Activated naive CD4-positive, alpha-beta T cell treated with anti-CD3 and anti-CD28 coated beads, Interleukin-2, amount 10 ng/mL, durations not matched to agents 7 days and 5 days (primary cell): ENCODE data around the gene CACNA2D3.

Experiments
- CTCF ChIA-PET: fragments of 350-600 bp; sonication (Branson Sonifier 250); formaldehyde crosslinking; loops from one replicate; lab custom pipeline; 2021; ENCODE audit warnings: antibody characterized with exemption; lab: Charles Lee
- DNase-seq: peaks from one replicate; pipeline ENCODE4 v3.0.0-alpha.2; 2020
- H3K27ac Mint-ChIP-seq: one replicate; pipeline ENCODE4 v1.8.0; 2021; ENCODE audit warnings: mild to moderate bottlenecking, moderate library complexity, mixed read lengths
- H3K27me3 Mint-ChIP-seq: one replicate; pipeline ENCODE4 v1.8.0; 2021; ENCODE audit warnings: mild to moderate bottlenecking, mixed read lengths
- H3K36me3 Mint-ChIP-seq: one replicate; pipeline ENCODE4 v1.8.0; 2021; ENCODE audit warnings: mixed read lengths
- H3K4me1 Mint-ChIP-seq: one replicate; pipeline ENCODE4 v1.8.0; 2021; ENCODE audit warnings: mixed read lengths
- H3K4me3 Mint-ChIP-seq: one replicate; pipeline ENCODE4 v1.8.0; 2021; ENCODE audit warnings: mild to moderate bottlenecking, moderate library complexity, mixed read lengths
- H3K9me3 Mint-ChIP-seq: one replicate; pipeline ENCODE4 v1.8.0; 2021; ENCODE audit warnings: mixed read lengths

The CACNA2D3 gene

DNA sequence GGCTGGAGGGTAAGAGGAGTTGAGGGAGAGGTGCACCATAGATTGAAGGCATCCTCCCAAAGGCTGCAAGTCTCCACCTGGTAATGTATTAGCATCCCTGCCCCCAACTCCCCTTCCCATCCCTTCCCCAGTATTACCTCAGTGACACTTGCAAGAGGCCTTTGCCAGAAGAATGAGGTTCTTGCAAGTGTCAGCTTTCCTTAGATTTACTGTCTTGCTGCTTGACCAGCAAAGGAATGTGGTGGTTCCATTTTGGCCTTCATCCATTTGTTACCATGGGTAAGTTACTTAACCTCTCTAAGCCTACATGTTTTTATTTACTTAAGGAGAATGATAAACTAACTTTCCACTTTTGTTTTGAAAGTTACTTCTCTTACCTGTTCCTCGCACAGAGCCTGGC, 696.6 kb downstream of the CACNA2D3 start:
- Mint-ChIP-seq H3K27me3 (no peaks in the 10 kb centered on the region), H3K4me3 (no peak overlapping the region), H3K4me1 (no peaks in the 10 kb centered on the region), H3K9me3 (no peaks in the 10 kb centered on the region), H3K27ac (no peak overlapping the region), H3K36me3 (no peaks in the 10 kb centered on the region)
- DNase-seq = no peak
- CTCF ChIA-PET = no interaction called here

GRCh38 chr3:54819946-54820345, 697.6 kb downstream of the CACNA2D3 start:
- CTCF ChIA-PET = no interaction called here
- Mint-ChIP-seq H3K4me3 (no peak overlapping the region), H3K36me3 (no peaks in the 10 kb centered on the region), H3K4me1 (no peaks in the 10 kb centered on the region), H3K27ac (no peak overlapping the region), H3K9me3 (no peaks in the 10 kb centered on the region), H3K27me3 (no peaks in the 10 kb centered on the region)
- DNase-seq = no peak

GRCh38 chr3:54822206-54822605, 699.9 kb downstream of the CACNA2D3 start:
- H3K27ac Mint-ChIP-seq = no peak overlapping the region
- no peak for DNase-seq
- H3K4me3 Mint-ChIP-seq = no peak overlapping the region
- H3K36me3 Mint-ChIP-seq = no peaks in the 10 kb centered on the region
- H3K9me3 Mint-ChIP-seq = no peaks in the 10 kb centered on the region
- CTCF ChIA-PET = no interaction called here
- H3K4me1 Mint-ChIP-seq = no peaks in the 10 kb centered on the region
- H3K27me3 Mint-ChIP-seq = no peaks in the 10 kb centered on the region

- CTCF ChIA-PET = no interaction called here
- Mint-ChIP-seq H3K4me1 (no peaks in the 10 kb centered on the region), H3K27ac (no peak overlapping the region), H3K9me3 (no peaks in the 10 kb centered on the region), H3K36me3 (no peaks in the 10 kb centered on the region), H3K4me3 (no peak overlapping the region), H3K27me3 (no peaks in the 10 kb centered on the region)
- DNase-seq = no peak
These were observed 703.9 kb downstream of the CACNA2D3 start for GRCh38 chr3:54826251-54826691.

- H3K4me3 Mint-ChIP-seq = no peak overlapping the region
- no peaks in the 10 kb centered on the region for H3K27me3 Mint-ChIP-seq
- no peaks in the 10 kb centered on the region for H3K4me1 Mint-ChIP-seq
- H3K36me3 Mint-ChIP-seq = no peaks in the 10 kb centered on the region
- CTCF ChIA-PET = no interaction called here
- no peak overlapping the region for H3K27ac Mint-ChIP-seq
- no peaks in the 10 kb centered on the region for H3K9me3 Mint-ChIP-seq
- DNase-seq = no peak
These were observed 704.8 kb downstream of the CACNA2D3 start for GRCh38 chr3:54827056-54827687.

- no peaks in the 10 kb centered on the region for H3K27me3 Mint-ChIP-seq
- H3K36me3 Mint-ChIP-seq = no peaks in the 10 kb centered on the region
- no peaks in the 10 kb centered on the region for H3K9me3 Mint-ChIP-seq
- H3K4me3 Mint-ChIP-seq = no peak overlapping the region
- no peak overlapping the region for H3K27ac Mint-ChIP-seq
- CTCF ChIA-PET = no interaction called here
- no peak for DNase-seq
- H3K4me1 Mint-ChIP-seq = no peaks in the 10 kb centered on the region
These were observed 705.4 kb downstream of the CACNA2D3 start for GRCh38 chr3:54827776-54828175.

DNA sequence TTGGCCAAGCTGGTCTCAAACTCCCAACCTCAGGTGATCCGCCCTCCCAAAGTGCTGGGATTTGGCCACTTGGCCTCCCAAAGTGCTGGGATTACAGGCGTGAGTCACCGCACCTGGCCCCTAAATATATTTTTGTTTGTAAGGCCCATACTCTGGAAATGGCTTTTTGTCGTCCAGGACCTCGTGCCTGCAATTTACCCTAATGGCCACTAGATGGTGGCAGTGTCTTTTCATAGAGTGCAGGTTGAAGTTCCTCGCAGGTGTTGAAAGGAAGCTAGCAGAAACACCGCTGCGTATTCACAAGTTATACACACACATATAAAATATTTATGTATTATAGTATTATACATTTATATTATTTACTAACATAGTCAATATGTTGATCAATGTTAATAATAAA, 708.3 kb downstream of the CACNA2D3 start:
- no peak overlapping the region for H3K4me3 Mint-ChIP-seq
- CTCF ChIA-PET = interaction anchor here (0.9 to 1.2 kb wide), 3 partner anchors 24 to 1136 kb away, joined by 3 read pairs; no protein-coding TSS in a partner anchor
- no peaks in the 10 kb centered on the region for H3K27me3 Mint-ChIP-seq
- H3K36me3 Mint-ChIP-seq = no peaks in the 10 kb centered on the region
- H3K4me1 Mint-ChIP-seq = no peaks in the 10 kb centered on the region
- H3K27ac Mint-ChIP-seq = no peak overlapping the region
- H3K9me3 Mint-ChIP-seq = no peaks in the 10 kb centered on the region
- DNase-seq = peak; percentile 25

- no peak overlapping the region for H3K4me3 Mint-ChIP-seq
- H3K36me3 Mint-ChIP-seq = no peaks in the 10 kb centered on the region
- H3K27ac Mint-ChIP-seq = no peak overlapping the region
- CTCF ChIA-PET = interaction anchor here (0.9 to 1.2 kb wide), 3 partner anchors 23 to 1136 kb away, joined by 3 read pairs; no protein-coding TSS in a partner anchor
- DNase-seq = no peak
- no peaks in the 10 kb centered on the region for H3K27me3 Mint-ChIP-seq
- no peaks in the 10 kb centered on the region for H3K4me1 Mint-ChIP-seq
- no peaks in the 10 kb centered on the region for H3K9me3 Mint-ChIP-seq
These were observed 708.8 kb downstream of the CACNA2D3 start for GRCh38 chr3:54831112-54831511.

- CTCF ChIA-PET = no interaction called here
- Mint-ChIP-seq H3K9me3 (peaks cover 1% of the 10 kb centered on the region), H3K4me1 (no peaks in the 10 kb centered on the region), H3K4me3 (no peak overlapping the region), H3K27ac (no peak overlapping the region), H3K36me3 (no peaks in the 10 kb centered on the region), H3K27me3 (no peaks in the 10 kb centered on the region)
- DNase-seq = no peak
These were observed 710.5 kb downstream of the CACNA2D3 start for GRCh38 chr3:54832876-54833275.

GRCh38 chr3:54835701-54836100, 713.3 kb downstream of the CACNA2D3 start:
- H3K4me1 Mint-ChIP-seq = no peaks in the 10 kb centered on the region
- no peak overlapping the region for H3K27ac Mint-ChIP-seq
- DNase-seq = no peak
- H3K36me3 Mint-ChIP-seq = no peaks in the 10 kb centered on the region
- peaks cover 1% of the 10 kb centered on the region for H3K9me3 Mint-ChIP-seq
- no peaks in the 10 kb centered on the region for H3K27me3 Mint-ChIP-seq
- CTCF ChIA-PET = no interaction called here
- no peak overlapping the region for H3K4me3 Mint-ChIP-seq

GRCh38 chr3:54836871-54837270, 714.5 kb downstream of the CACNA2D3 start:
- no peaks in the 10 kb centered on the region for H3K27me3 Mint-ChIP-seq
- CTCF ChIA-PET = no interaction called here
- no peak overlapping the region for H3K4me3 Mint-ChIP-seq
- H3K27ac Mint-ChIP-seq = no peak overlapping the region
- no peaks in the 10 kb centered on the region for H3K36me3 Mint-ChIP-seq
- H3K4me1 Mint-ChIP-seq = no peaks in the 10 kb centered on the region
- DNase-seq = no peak
- H3K9me3 Mint-ChIP-seq = peaks cover 1% of the 10 kb centered on the region

DNA sequence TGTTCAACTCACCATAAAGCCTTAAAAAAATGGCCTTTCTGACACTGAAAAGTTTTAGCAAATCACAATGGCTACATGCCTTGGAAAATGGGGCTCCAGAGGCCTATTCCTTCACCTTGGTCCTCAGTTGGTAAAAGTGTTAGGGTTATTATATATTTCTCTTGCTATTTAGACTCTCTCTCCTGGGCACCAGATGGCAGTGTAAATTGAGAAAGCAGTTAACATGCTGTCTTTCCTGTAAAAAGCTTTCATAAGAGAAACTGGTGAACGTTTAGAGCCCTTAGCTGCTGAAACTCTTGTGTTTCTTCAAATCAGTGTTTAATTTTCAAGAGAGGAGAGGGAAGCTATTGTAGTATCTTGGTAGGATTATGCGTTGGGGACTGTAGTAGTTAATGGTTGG, 715.6 kb downstream of the CACNA2D3 start:
- CTCF ChIA-PET = no interaction called here
- Mint-ChIP-seq H3K4me3 (no peak overlapping the region), H3K27me3 (no peaks in the 10 kb centered on the region), H3K36me3 (no peaks in the 10 kb centered on the region), H3K9me3 (peaks cover 1% of the 10 kb centered on the region), H3K4me1 (no peaks in the 10 kb centered on the region), H3K27ac (no peak overlapping the region)
- DNase-seq = no peak

DNA sequence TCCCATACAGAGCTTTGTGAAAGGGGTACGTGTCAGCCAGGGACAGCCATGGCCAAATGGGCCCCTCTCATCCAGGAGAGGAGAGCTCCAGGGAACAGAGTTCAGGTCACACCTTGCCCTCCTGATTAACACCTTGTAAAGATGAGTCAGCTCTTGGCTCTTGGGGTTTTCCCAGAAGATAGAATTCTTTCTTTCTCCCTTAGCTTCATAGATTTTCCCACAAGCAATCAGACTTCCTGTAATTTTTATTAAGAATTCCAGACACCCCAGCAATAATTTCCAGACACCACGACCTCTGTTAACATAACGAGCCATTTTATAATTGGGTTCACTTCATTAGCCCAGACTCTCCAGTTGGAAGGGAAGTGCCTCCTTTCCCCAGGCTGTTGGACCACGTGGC, 719.1 kb downstream of the CACNA2D3 start:
- Mint-ChIP-seq H3K4me1 (no peaks in the 10 kb centered on the region), H3K4me3 (no peak overlapping the region), H3K27me3 (no peaks in the 10 kb centered on the region), H3K9me3 (peaks cover 1% of the 10 kb centered on the region), H3K27ac (no peak overlapping the region), H3K36me3 (no peaks in the 10 kb centered on the region)
- no peak for DNase-seq
- CTCF ChIA-PET = interaction anchor here (0.9 kb wide), 1 partner anchor 9 kb away, joined by 4 read pairs; no protein-coding TSS in a partner anchor

DNA sequence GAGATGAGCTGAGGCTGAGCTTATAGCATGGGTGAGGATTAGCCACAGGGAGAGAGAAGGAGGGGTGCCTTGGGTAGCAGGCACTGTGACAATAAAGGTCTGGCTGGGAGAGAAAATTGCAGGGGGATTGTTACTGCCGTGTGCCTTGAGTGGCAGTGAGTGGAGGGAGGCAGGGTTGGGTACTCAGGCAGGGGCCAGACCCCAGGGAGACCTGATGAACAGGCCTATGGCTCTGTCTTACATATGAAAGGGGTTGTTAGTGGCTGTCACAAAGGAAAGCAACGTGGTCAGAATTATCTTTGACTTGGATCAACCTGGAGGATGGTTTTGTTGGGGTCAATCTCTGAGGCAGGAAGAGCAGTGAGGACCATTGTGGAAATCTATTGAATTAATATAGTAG, 721.0 kb downstream of the CACNA2D3 start:
- DNase-seq = no peak
- H3K27me3 Mint-ChIP-seq = no peaks in the 10 kb centered on the region
- CTCF ChIA-PET = no interaction called here

GRCh38 chr3:54844211-54844610, 721.9 kb downstream of the CACNA2D3 start:
- no peak overlapping the region for H3K27ac Mint-ChIP-seq
- DNase-seq = no peak
- H3K36me3 Mint-ChIP-seq = no peaks in the 10 kb centered on the region
- H3K27me3 Mint-ChIP-seq = no peaks in the 10 kb centered on the region
- no peaks in the 10 kb centered on the region for H3K9me3 Mint-ChIP-seq
- H3K4me3 Mint-ChIP-seq = no peak overlapping the region
- CTCF ChIA-PET = interaction anchor here (1.0 kb wide), 1 partner anchor 9 kb away, joined by 3 read pairs; no protein-coding TSS in a partner anchor
- no peaks in the 10 kb centered on the region for H3K4me1 Mint-ChIP-seq

More for the DNA sequence above, 721.0 kb downstream of the CACNA2D3 start:
- Mint-ChIP-seq H3K27ac (no peak overlapping the region), H3K9me3 (no peaks in the 10 kb centered on the region), H3K4me1 (no peaks in the 10 kb centered on the region), H3K4me3 (no peak overlapping the region), H3K36me3 (no peaks in the 10 kb centered on the region)
